Stimulated activated CD4-positive, alpha-beta T cell treated with anti-CD3 and anti-CD28 coated beads, Interleukin-1b, Interleukin-23, amount 100 ng/mL, for 4 hours (primary cell): ENCODE data around the gene DYSF.
"Not testable (repeated sequence)": the region's sequence is repeated elsewhere in the genome, so short reads cannot be mapped to it uniquely, and the experiment has no call there.

ENCODE experiments used
- DNase-seq, 2 donors: peaks; one replicate each; pipeline ENCODE4 v3.0.0-alpha.2; 2020; ENCODE audit warnings: low read depth in 2 of 2

The DYSF gene

GRCh38 chr2:71647356-71647755 lies 194.0 kb downstream of the DYSF start:
- no peak for DNase-seq

GRCh38 chr2:71655498-71655897 lies 202.1 kb downstream of the DYSF start:
- DNase-seq: no peak

- not testable (repeated sequence) for DNase-seq
These were observed 204.9 kb downstream of the DYSF start for GRCh38 chr2:71658256-71658655.

GRCh38 chr2:71658771-71659170 lies 205.4 kb downstream of the DYSF start:
- DNase-seq: no peak

GRCh38 chr2:71659868-71660518 lies 206.6 kb downstream of the DYSF start:
- DNase-seq: no peak

- no peak for DNase-seq
These were observed 208.4 kb downstream of the DYSF start for GRCh38 chr2:71661782-71662181.

- DNase-seq: no peak
These were observed 209.5 kb downstream of the DYSF start for GRCh38 chr2:71662665-71663394.

GRCh38 chr2:71664161-71664560 lies 210.8 kb downstream of the DYSF start:
- DNase-seq: no peak

- DNase-seq: no peak
These were observed 212.1 kb downstream of the DYSF start for GRCh38 chr2:71665168-71666093.

- DNase-seq: no peak
These were observed 212.7 kb downstream of the DYSF start for GRCh38 chr2:71666094-71666474.

GRCh38 chr2:71667256-71668182 lies 214.2 kb downstream of the DYSF start:
- DNase-seq: no peak

- DNase-seq: no peak
These were observed 215.1 kb downstream of the DYSF start for GRCh38 chr2:71668326-71669057.

GRCh38 chr2:71669058-71669456 lies 215.7 kb downstream of the DYSF start:
- no peak for DNase-seq

GRCh38 chr2:71669628-71670429 lies 216.5 kb downstream of the DYSF start:
- no peak for DNase-seq

GRCh38 chr2:71670430-71670795 lies 217.1 kb downstream of the DYSF start:
- DNase-seq: no peak

GRCh38 chr2:71671203-71671854 lies 218.0 kb downstream of the DYSF start:
- DNase-seq: no peak

- no peak for DNase-seq
These were observed 218.8 kb downstream of the DYSF start for GRCh38 chr2:71671895-71672825.
